ENCODE results near the gene PXMP4.

- TF ChIP-seq TAF1 (IDR thresholded peaks at IDR 0.05; ENCODE audit: borderline replicate concordance, insufficient read depth, low read length) (no peak; the same call in 1 of the 2 replicates), POLR2AphosphoS5 (IDR thresholded peaks at IDR 0.05; ENCODE audit: low read depth, low read length) (no peak; the same call in 1 of the 2 replicates), REST (IDR thresholded peaks at IDR 0.05; ENCODE audit: insufficient read depth in 1 of 2, low read depth in 2 of 2, low read length in 2 of 2) (no peak), SIN3A (IDR thresholded peaks at IDR 0.05; ENCODE audit: borderline replicate concordance, insufficient read depth, low read length) (no peak)
Observed at GRCh38 chr20:33732166-33732970, 12.3 kb upstream of the PXMP4 start.

All from PFSK-1 (cell line).